Brain microvascular endothelial cell (primary cell): ENCODE results near the gene C3orf20.
A peak's percentile ranks its signal among the peaks of the same experiment; 100 is the strongest.

Source experiments
- DNase-seq: peaks from one replicate; pipeline ENCODE4 v3.0.0-alpha.2; 2020
- H3K27ac ChIP-seq: fragments of 250-450 bp; sonication (Bioruptor Pico); 2 replicates; pipeline ENCODE4 v1.5.1; 2020; ENCODE audit warnings: mild to moderate bottlenecking, moderate library complexity
- H3K27me3 ChIP-seq: fragments of 250-450 bp; sonication (Bioruptor Pico); replicated peaks from 2 replicates; pipeline ENCODE4 v1.5.1; 2020; ENCODE audit warnings: mild to moderate bottlenecking
- H3K36me3 ChIP-seq: fragments of 250-450 bp; sonication (Bioruptor Pico); replicated peaks from 2 replicates; pipeline ENCODE4 v1.5.1; 2020; ENCODE audit warnings: mild to moderate bottlenecking
- H3K4me3 ChIP-seq: 2 replicates; pipeline ENCODE4 v1.5.1; 2011; ENCODE audit warnings: low read depth, mild to moderate bottlenecking, control low read depth, low read length, moderate library complexity
- CTCF ChIP-seq: IDR thresholded peaks from 2 replicates; pipeline ENCODE4 v1.5.1; 2011; ENCODE audit warnings: low read depth, mild to moderate bottlenecking, moderate library complexity, low read length, control low read depth, inconsistent platforms; ENCODE audit errors: missing control alignments
- in situ Hi-C: cut with HindIII; loops from 2 replicates; pipeline ENCODE4 v1.10.0; 2017; ENCODE audit warnings: low sequenced_read_pairs, low pct_ligation_motif_present

Gene C3orf20

GRCh38 chr3:14719006-14719405, 44.1 kb downstream of the C3orf20 start:
- Histone ChIP-seq H3K4me3 (no peak overlapping the region), H3K27me3 (no peaks in the 10 kb centered on the region), H3K36me3 (no peaks in the 10 kb centered on the region), H3K27ac (no peak overlapping the region)
- DNase-seq = no peak
- no peak for TF ChIP-seq CTCF
- in situ Hi-C loops = no loop called here

GRCh38 chr3:14721126-14721864, 46.4 kb downstream of the C3orf20 start:
- H3K27ac ChIP-seq = no peak overlapping the region
- no peak overlapping the region for H3K4me3 ChIP-seq
- DNase-seq = no peak
- H3K36me3 ChIP-seq = no peaks in the 10 kb centered on the region
- H3K27me3 ChIP-seq = no peaks in the 10 kb centered on the region
- no peak for TF ChIP-seq CTCF
- in situ Hi-C loops = no loop called here

- in situ Hi-C loops = no loop called here
- TF ChIP-seq CTCF = no peak
- H3K27ac ChIP-seq = no peak overlapping the region
Observed at GRCh38 chr3:14725013-14725412, 50.1 kb downstream of the C3orf20 start.

GRCh38 chr3:14725564-14726440, 50.9 kb downstream of the C3orf20 start:
- DNase-seq = no peak
- H3K4me3 ChIP-seq = no peak overlapping the region
- in situ Hi-C loops = no loop called here

More at GRCh38 chr3:14725013-14725412, 50.1 kb downstream of the C3orf20 start:
- H3K4me3 ChIP-seq = no peak overlapping the region
- peak; percentile 22 for DNase-seq
- H3K36me3 ChIP-seq = no peaks in the 10 kb centered on the region
- no peaks in the 10 kb centered on the region for H3K27me3 ChIP-seq

GRCh38 chr3:14726441-14726780, 51.5 kb downstream of the C3orf20 start:
- in situ Hi-C loops = no loop called here
- no peaks in the 10 kb centered on the region for H3K27me3 ChIP-seq
- no peak for DNase-seq
- TF ChIP-seq CTCF = no peak
- no peaks in the 10 kb centered on the region for H3K36me3 ChIP-seq
- no peak overlapping the region for H3K27ac ChIP-seq
- no peak overlapping the region for H3K4me3 ChIP-seq

More at GRCh38 chr3:14725564-14726440, 50.9 kb downstream of the C3orf20 start:
- no peak for TF ChIP-seq CTCF
- no peaks in the 10 kb centered on the region for H3K36me3 ChIP-seq
- H3K27me3 ChIP-seq = no peaks in the 10 kb centered on the region
- no peak overlapping the region for H3K27ac ChIP-seq
